ENCODE data around the gene RTP3. TPM values are rescaled to one million over a fixed set of nuclear protein-coding genes. Genes with fewer than 3 reads are reported as not detected.

Gene RTP3
- polyA plus RNA-seq, 1 donor from 2014 or later: not detected

DNA sequence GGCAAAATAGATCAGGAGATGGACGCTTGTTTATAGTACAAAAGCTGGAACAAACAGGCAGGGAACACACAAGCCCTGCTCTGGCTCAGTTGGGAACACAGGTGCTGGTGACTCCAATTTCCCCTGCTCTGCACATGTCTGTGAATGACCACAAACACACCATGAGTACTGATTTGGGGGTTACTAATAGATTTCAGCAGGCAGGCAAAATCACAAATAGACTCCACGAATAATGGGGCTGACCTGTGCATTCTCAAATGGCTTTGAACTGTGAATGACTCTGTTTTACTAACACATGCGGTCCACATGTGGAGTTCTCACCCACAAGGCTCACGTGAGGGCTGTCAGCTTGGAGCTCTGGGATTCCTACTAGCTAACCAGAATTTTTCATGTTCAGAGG is 3.9 kb downstream of the RTP3 start:
- no peak overlapping the region for H3K27ac ChIP-seq (ENCODE audit: low read length)
- no peak overlapping the region for H3K4me2 ChIP-seq (ENCODE audit: low read length)
- no peak overlapping the region for H3K4me3 ChIP-seq (ENCODE audit: low read length)
- H4K20me1 ChIP-seq (ENCODE audit: insufficient read depth): no peaks in the 10 kb centered on the region
- TF ChIP-seq, protein P1, sequence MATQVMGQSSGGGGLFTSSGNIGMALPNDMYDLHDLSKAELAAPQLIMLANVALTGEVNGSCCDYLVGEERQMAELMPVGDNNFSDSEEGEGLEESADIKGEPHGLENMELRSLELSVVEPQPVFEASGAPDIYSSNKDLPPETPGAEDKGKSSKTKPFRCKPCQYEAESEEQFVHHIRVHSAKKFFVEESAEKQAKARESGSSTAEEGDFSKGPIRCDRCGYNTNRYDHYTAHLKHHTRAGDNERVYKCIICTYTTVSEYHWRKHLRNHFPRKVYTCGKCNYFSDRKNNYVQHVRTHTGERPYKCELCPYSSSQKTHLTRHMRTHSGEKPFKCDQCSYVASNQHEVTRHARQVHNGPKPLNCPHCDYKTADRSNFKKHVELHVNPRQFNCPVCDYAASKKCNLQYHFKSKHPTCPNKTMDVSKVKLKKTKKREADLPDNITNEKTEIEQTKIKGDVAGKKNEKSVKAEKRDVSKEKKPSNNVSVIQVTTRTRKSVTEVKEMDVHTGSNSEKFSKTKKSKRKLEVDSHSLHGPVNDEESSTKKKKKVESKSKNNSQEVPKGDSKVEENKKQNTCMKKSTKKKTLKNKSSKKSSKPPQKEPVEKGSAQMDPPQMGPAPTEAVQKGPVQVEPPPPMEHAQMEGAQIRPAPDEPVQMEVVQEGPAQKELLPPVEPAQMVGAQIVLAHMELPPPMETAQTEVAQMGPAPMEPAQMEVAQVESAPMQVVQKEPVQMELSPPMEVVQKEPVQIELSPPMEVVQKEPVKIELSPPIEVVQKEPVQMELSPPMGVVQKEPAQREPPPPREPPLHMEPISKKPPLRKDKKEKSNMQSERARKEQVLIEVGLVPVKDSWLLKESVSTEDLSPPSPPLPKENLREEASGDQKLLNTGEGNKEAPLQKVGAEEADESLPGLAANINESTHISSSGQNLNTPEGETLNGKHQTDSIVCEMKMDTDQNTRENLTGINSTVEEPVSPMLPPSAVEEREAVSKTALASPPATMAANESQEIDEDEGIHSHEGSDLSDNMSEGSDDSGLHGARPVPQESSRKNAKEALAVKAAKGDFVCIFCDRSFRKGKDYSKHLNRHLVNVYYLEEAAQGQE (IDR thresholded peaks at IDR 0.05; ENCODE audit: borderline replicate concordance): no peak
- TF ChIP-seq, protein P2, sequence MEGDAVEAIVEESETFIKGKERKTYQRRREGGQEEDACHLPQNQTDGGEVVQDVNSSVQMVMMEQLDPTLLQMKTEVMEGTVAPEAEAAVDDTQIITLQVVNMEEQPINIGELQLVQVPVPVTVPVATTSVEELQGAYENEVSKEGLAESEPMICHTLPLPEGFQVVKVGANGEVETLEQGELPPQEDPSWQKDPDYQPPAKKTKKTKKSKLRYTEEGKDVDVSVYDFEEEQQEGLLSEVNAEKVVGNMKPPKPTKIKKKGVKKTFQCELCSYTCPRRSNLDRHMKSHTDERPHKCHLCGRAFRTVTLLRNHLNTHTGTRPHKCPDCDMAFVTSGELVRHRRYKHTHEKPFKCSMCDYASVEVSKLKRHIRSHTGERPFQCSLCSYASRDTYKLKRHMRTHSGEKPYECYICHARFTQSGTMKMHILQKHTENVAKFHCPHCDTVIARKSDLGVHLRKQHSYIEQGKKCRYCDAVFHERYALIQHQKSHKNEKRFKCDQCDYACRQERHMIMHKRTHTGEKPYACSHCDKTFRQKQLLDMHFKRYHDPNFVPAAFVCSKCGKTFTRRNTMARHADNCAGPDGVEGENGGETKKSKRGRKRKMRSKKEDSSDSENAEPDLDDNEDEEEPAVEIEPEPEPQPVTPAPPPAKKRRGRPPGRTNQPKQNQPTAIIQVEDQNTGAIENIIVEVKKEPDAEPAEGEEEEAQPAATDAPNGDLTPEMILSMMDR (IDR thresholded peaks at IDR 0.05; ENCODE audit: poor library complexity, severe bottlenecking): no peak
- no peak for TF ChIP-seq EP300 (conservative IDR thresholded peaks at IDR 0.05; ENCODE audit: poor library complexity, severe bottlenecking)
- no peak for TF ChIP-seq RAD21 (conservative IDR thresholded peaks at IDR 0.05)
- TF ChIP-seq MXI1 (conservative IDR thresholded peaks at IDR 0.05; ENCODE audit: poor library complexity, severe bottlenecking): no peak
- no peak for TF ChIP-seq SMC3 (conservative IDR thresholded peaks at IDR 0.05; ENCODE audit: poor library complexity)
- TF ChIP-seq TAF1 (IDR thresholded peaks at IDR 0.05; ENCODE audit: low read depth): no peak
- no peak for TF ChIP-seq EZH2 (IDR thresholded peaks at IDR 0.05; ENCODE audit: borderline replicate concordance, insufficient read depth, low read length, poor library complexity, severe bottlenecking)
- TF ChIP-seq POLR2AphosphoS5 (IDR thresholded peaks at IDR 0.05): no peak
- H3K9me2 ChIP-seq (ENCODE audit: insufficient read depth, low read length): no peaks in the 10 kb centered on the region
- no peak overlapping the region for H2AFZ ChIP-seq (ENCODE audit: low read depth, low read length)
- H3K36me3 ChIP-seq (ENCODE audit: insufficient read depth, low read length): no peaks in the 10 kb centered on the region
- H3K27me3 ChIP-seq (ENCODE audit: insufficient read depth, low read depth, low read length): no peaks in the 10 kb centered on the region
- H3F3A ChIP-seq (ENCODE audit: insufficient read depth, low read length, poor library complexity, severe bottlenecking): no peaks in the 10 kb centered on the region
- no peaks in the 10 kb centered on the region for H3K9me3 ChIP-seq (ENCODE audit: low read length)
- no peak overlapping the region for H3K9ac ChIP-seq (ENCODE audit: low read length)
- H3K79me2 ChIP-seq (replicated peaks; ENCODE audit: insufficient read depth, low read length): no peaks in the 10 kb centered on the region

DNA sequence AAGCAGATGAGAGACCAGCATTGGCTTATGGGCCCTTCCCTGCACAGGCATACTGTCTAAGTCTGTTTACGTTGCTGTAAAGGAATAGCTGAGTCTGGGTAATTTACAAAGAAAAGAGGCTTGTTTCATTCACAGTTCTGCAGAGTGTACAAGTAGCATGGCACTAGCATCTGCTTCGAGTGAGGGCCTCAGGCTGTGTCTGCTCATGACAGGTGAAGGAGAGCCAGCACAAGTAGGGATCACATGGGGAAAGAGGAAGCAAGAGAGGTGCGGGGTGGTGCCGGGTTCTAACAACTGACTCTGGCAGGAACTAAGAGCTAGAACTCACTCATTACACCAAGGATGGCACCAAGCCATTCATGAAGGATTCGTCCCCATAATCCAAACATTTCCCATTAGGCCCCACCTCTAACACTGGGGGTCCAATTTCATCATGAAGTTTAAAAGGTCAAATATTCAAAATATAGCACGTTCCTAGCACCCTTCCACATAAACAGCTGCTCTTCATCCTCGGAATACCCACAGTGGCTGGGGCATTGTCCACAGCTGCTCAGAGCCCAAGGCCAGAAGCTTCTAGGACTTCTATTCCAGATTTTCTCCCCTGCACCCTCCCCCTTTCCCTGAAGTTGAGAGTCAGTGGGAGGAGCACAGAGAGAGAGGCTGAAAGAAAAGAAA is 5.6 kb downstream of the RTP3 start:
- Histone ChIP-seq H3K9me3 (ENCODE audit: low read length) (no peaks in the 10 kb centered on the region), H3K36me3 (ENCODE audit: insufficient read depth, low read length) (no peaks in the 10 kb centered on the region), H3F3A (ENCODE audit: insufficient read depth, low read length, poor library complexity, severe bottlenecking) (no peaks in the 10 kb centered on the region), H3K9ac (ENCODE audit: low read length) (no peak overlapping the region), H3K4me3 (ENCODE audit: low read length) (no peak overlapping the region), H3K27me3 (ENCODE audit: insufficient read depth, low read depth, low read length) (no peaks in the 10 kb centered on the region), H3K4me2 (ENCODE audit: low read length) (no peak overlapping the region), H2AFZ (ENCODE audit: low read depth, low read length) (no peak overlapping the region), H3K9me2 (ENCODE audit: insufficient read depth, low read length) (no peaks in the 10 kb centered on the region), H3K79me2 (replicated peaks; ENCODE audit: insufficient read depth, low read length) (no peaks in the 10 kb centered on the region), H4K20me1 (ENCODE audit: insufficient read depth) (no peaks in the 10 kb centered on the region), H3K27ac (ENCODE audit: low read length) (no peak overlapping the region)
- TF ChIP-seq EP300 (conservative IDR thresholded peaks at IDR 0.05; ENCODE audit: poor library complexity, severe bottlenecking) (no peak), MXI1 (conservative IDR thresholded peaks at IDR 0.05; ENCODE audit: poor library complexity, severe bottlenecking) (no peak), EZH2 (IDR thresholded peaks at IDR 0.05; ENCODE audit: borderline replicate concordance, insufficient read depth, low read length, poor library complexity, severe bottlenecking) (no peak), TAF1 (IDR thresholded peaks at IDR 0.05; ENCODE audit: low read depth) (no peak), SMC3 (conservative IDR thresholded peaks at IDR 0.05; ENCODE audit: poor library complexity) (no peak), RAD21 (conservative IDR thresholded peaks at IDR 0.05) (no peak), POLR2AphosphoS5 (IDR thresholded peaks at IDR 0.05) (no peak)
- TF ChIP-seq, protein P2 (IDR thresholded peaks at IDR 0.05; ENCODE audit: poor library complexity, severe bottlenecking): no peak
- TF ChIP-seq, protein P1 (IDR thresholded peaks at IDR 0.05; ENCODE audit: borderline replicate concordance): no peak

Measured in neural cell (in vitro differentiated cells).